Coronary artery (tissue), 2 donors: Measurements from ENCODE around the gene PHAF1.

Source experiments
- DNase-seq: peaks from one replicate; pipeline ENCODE4 v3.0.0-alpha.2; 2017; ENCODE audit warnings: low spot score
- H3K27ac ChIP-seq, 2 donors: fragments of 200-600 bp; sonication (generic); one replicate each; pipeline ENCODE4 v1.5.1; 2016 to 2019
- H3K4me3 ChIP-seq: fragments of 200-600 bp; sonication (generic); 2 replicates; pipeline ENCODE4 v1.5.1; 2016; ENCODE audit warnings: mild to moderate bottlenecking, moderate library complexity
- TF ChIP-seq, protein P1 (sequence below): fragments of 200-600 bp; sonication (generic); IDR thresholded peaks from one replicate; pipeline ENCODE4 v1.5.1; 2019; ENCODE audit warnings: antibody characterized with exemption

PHAF1 gene

GRCh38 chr16:67082100-67082499, 27.6 kb upstream of the PHAF1 start:
- no peak for DNase-seq
- TF ChIP-seq, protein P1, sequence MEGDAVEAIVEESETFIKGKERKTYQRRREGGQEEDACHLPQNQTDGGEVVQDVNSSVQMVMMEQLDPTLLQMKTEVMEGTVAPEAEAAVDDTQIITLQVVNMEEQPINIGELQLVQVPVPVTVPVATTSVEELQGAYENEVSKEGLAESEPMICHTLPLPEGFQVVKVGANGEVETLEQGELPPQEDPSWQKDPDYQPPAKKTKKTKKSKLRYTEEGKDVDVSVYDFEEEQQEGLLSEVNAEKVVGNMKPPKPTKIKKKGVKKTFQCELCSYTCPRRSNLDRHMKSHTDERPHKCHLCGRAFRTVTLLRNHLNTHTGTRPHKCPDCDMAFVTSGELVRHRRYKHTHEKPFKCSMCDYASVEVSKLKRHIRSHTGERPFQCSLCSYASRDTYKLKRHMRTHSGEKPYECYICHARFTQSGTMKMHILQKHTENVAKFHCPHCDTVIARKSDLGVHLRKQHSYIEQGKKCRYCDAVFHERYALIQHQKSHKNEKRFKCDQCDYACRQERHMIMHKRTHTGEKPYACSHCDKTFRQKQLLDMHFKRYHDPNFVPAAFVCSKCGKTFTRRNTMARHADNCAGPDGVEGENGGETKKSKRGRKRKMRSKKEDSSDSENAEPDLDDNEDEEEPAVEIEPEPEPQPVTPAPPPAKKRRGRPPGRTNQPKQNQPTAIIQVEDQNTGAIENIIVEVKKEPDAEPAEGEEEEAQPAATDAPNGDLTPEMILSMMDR: no peak
- H3K4me3 ChIP-seq: no peak overlapping the region
- H3K27ac ChIP-seq: no peak overlapping the region

DNA sequence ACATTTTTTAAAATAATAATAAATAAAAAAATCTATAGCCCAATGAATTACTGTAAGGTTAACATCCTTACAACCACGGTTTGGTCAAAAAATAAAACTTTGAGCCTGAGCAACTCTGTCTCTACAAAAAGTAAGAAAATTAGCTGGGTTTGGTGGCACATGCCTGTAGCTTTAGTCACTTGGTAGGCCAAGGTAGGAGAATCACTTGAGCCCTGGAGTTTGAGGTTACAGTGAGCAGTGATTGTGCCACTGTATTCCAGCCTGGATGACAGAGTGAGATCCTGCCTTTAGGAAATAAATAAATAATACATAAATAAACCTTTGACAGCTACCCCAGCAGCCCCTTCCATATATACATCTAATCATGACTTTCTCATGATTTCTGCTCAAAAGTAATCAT, 26.9 kb upstream of the PHAF1 start:
- Histone ChIP-seq H3K27ac (no peak overlapping the region), H3K4me3 (no peak overlapping the region)
- TF ChIP-seq, protein P1: no peak
- DNase-seq: no peak

- Histone ChIP-seq H3K4me3 (no peak overlapping the region), H3K27ac (no peak overlapping the region)
- TF ChIP-seq, protein P1: no peak
- no peak for DNase-seq
These were observed 25.3 kb upstream of the PHAF1 start for GRCh38 chr16:67084345-67085028.

DNA sequence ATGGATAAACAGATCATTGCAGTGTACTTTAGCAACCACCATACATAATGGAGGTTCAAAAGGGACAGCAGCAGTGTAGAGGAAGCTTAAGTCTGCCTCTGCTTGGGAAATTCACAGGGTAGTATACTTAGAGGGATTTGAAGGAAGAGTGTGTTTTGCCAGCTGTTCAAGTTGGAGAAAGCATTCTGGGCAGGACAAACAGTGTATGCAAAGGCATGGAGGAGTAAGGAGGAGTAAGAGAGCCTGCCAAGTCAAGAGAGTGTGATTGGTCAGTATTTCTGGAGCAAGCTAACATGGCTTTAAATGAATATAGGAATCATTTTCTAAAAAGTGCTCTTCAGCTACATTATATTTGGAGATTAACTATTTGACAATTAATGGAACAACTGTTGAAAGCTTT, 22.9 kb upstream of the PHAF1 start:
- TF ChIP-seq, protein P1: no peak
- Histone ChIP-seq H3K27ac (no peak overlapping the region), H3K4me3 (no peak overlapping the region)
- DNase-seq: no peak

DNA sequence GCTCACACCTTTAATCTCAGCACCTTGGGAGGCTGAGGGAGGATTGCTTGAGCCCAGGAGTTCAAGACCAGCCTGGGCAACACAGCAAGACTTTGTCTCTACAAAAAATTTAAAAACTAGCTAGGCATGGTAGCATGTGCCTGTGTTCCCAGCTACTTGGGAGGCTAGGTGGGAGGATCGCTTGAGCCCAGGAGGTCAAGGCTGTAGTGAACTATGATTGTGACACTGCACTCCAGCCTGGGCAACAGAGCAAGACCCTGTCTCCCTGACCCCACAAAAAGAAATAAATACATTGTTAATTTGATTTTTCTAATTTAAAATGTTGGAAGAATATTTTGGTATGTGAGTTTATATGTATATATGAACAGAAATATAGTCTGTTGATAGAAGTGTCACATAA, 22.4 kb upstream of the PHAF1 start:
- H3K27ac ChIP-seq: no peak overlapping the region
- DNase-seq: no peak
- H3K4me3 ChIP-seq: no peak overlapping the region
- TF ChIP-seq, protein P1: no peak

DNA sequence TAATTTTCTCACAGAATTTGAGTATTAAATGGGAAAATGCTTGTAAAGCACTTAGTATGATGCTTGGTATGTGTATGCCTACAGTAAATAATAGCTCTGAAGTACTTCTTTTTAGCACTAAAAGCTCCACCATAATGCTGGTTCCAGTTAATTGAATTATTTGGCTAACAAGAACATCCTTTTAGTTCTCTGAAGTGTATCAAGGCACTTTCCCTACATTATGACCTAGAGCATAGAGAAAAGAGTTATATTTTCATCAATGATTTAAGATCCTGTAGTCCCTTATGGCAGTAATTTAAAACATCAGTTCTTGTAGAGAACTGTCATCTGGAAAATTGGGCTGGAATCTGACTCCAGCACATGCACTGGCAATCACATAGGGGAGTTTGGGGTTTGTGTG, 21.9 kb upstream of the PHAF1 start:
- Histone ChIP-seq H3K4me3 (no peak overlapping the region), H3K27ac (no peak overlapping the region)
- no peak for DNase-seq
- TF ChIP-seq, protein P1: no peak

GRCh38 chr16:67088551-67088950, 21.2 kb upstream of the PHAF1 start:
- Histone ChIP-seq H3K27ac (no peak overlapping the region), H3K4me3 (no peak overlapping the region)
- no peak for DNase-seq
- TF ChIP-seq, protein P1: no peak
